Gastrocnemius medialis (tissue), 4 donors: ENCODE measurements around the gene ABR. TPM values are rescaled to one million over a fixed set of nuclear protein-coding genes. Genes with fewer than 3 reads are reported as not detected.
"Not testable (repeated sequence)": the region's sequence is repeated elsewhere in the genome, so short reads cannot be mapped to it uniquely, and the experiment has no call there.

Experiments used
- ATAC-seq, 2 donors: fragments of 150-250 bp; one replicate each; pipeline ENCODE4 v1.9.1; 2016
- DNase-seq, 2 donors: peaks; one replicate each; pipeline ENCODE4 v3.0.0-alpha.2; 2019
- H3K27ac ChIP-seq, 4 donors: fragments of 200-600 bp; sonication (generic); 1 replicate in 1 of 4; 2 replicates in 3 of 4; pipeline ENCODE4 v1.5.1; 2016 to 2018; ENCODE audit warnings: mild to moderate bottlenecking in 2 of 4, moderate library complexity in 1 of 4
- H3K27me3 ChIP-seq, 3 donors: fragments of 200-600 bp; sonication (generic) in 2 of 3; 1 replicate in 1 of 3; 2 replicates in 2 of 3; pipeline versions ENCODE4 v1.5.1 to v1.6.0; 2016 to 2019; ENCODE audit warnings: mild to moderate bottlenecking in 1 of 3, moderate library complexity in 1 of 3
- H3K36me3 ChIP-seq, 2 donors: fragments of 200-600 bp; sonication (generic) in 1 of 2; one replicate each; pipeline ENCODE4 v1.5.1; 2017 to 2018
- H3K4me1 ChIP-seq, 2 donors: fragments of 200-600 bp; sonication (generic) in 1 of 2; one replicate each; pipeline ENCODE4 v1.5.1; 2016 to 2017; ENCODE audit warnings: mild to moderate bottlenecking in 2 of 2
- H3K4me3 ChIP-seq, 4 donors: fragments of 200-600 bp; sonication (generic) in 3 of 4; 1 replicate in 1 of 4; 2 replicates in 3 of 4; pipeline ENCODE4 v1.5.1; 2016 to 2019; ENCODE audit warnings: mild to moderate bottlenecking in 2 of 4
- H3K9me3 ChIP-seq, 3 donors: fragments of 200-600 bp; sonication (generic) in 2 of 3; 1 replicate in 1 of 3; 2 replicates in 2 of 3; pipeline ENCODE4 v1.5.1; 2016 to 2019
- POLR2A ChIP-seq, 2 donors: fragments of 450-650 bp; IDR thresholded peaks; one replicate each; pipeline ENCODE4 v1.6.1; 2017; ENCODE audit warnings: antibody characterized with exemption in 2 of 2, mild to moderate bottlenecking in 2 of 2, moderate library complexity in 2 of 2
- in situ Hi-C, 4 donors: fragments of 200-750 bp; cut with MboI; loops; one replicate each; pipeline versions ENCODE4 v1.15.0 to v1.8.0; 2017; ENCODE audit warnings: low sequenced_read_pairs in 4 of 4
- intact Hi-C: fragments of 100-400 bp; cut with DNase I; formaldehyde crosslinking; loops from one replicate; pipeline ENCODE4 v1.15.1; 2023; ENCODE audit warnings: low total_unique reads
- total RNA-seq, 4 donors: library from RNA; depleted of rRNA; stranded (reverse); fragments of >200 nt; gene quantifications; one replicate each; pipeline versions ENCODE4 v1.1.0 to v1.2.3, GENCODE V29; 2016
- TF ChIP-seq, protein P1 (sequence below), 5 experiments: fragments of 450-650 bp in 3 of 5; fragments of 200-600 bp in 2 of 5; sonication (generic) in 2 of 5; IDR thresholded peaks in 4 of 5; conservative IDR thresholded peaks in 1 of 5; 1 replicate in 4 of 5; 2 replicates in 1 of 5; pipeline ENCODE4 v1.5.1; 2016 to 2019; ENCODE audit warnings: antibody characterized with exemption in 5 of 5, mild to moderate bottlenecking in 3 of 5, moderate library complexity in 3 of 5

The ABR gene
- total RNA-seq, 4 donors from 2014 or later = 9.7 to 15.4 (median 12.8) TPM

DNA sequence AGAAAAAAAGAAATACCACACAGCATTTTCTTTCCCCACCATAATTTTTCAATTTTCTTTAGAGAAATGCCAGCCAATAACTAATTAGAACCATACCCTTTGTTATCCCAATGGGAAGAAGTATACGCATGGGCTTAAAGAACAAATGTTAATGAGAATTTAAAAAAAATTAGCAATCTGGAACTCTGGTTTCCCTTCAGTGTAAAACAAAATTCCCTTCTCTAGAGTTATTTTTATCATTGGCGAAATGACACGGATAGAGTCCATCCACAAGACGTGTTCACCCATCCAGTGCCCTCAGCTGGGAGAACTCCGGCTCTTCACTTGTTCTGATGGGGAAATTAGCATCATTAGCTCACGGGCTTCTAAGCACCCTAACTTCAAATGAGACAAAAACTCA is 203.5 kb downstream of the ABR start:
- no peaks in the 10 kb centered on the region for H3K27me3 ChIP-seq
- DNase-seq (no peak), ATAC-seq (no peak)
- H3K4me1 ChIP-seq = peaks cover 43 to 45% of the 10 kb centered on the region in 2 donors
- H3K4me3 ChIP-seq = no peak overlapping the region
- H3K9me3 ChIP-seq = no peaks in the 10 kb centered on the region
- intact Hi-C loops (loop anchor here (5.0 kb wide), 1 partner anchor 244 kb away; the partner anchor contains the start of gene TLCD3A), in situ Hi-C loops (loop anchor here in 1 of 4 donors (10.0 kb wide), 1 partner anchor 92 kb away; no protein-coding TSS in a partner anchor)
- peak overlapping the region; percentile 6 to 96 (median 64) for H3K27ac ChIP-seq
- no peak for TF ChIP-seq POLR2A (IDR thresholded peaks at IDR 0.05)
- TF ChIP-seq, protein P1, sequence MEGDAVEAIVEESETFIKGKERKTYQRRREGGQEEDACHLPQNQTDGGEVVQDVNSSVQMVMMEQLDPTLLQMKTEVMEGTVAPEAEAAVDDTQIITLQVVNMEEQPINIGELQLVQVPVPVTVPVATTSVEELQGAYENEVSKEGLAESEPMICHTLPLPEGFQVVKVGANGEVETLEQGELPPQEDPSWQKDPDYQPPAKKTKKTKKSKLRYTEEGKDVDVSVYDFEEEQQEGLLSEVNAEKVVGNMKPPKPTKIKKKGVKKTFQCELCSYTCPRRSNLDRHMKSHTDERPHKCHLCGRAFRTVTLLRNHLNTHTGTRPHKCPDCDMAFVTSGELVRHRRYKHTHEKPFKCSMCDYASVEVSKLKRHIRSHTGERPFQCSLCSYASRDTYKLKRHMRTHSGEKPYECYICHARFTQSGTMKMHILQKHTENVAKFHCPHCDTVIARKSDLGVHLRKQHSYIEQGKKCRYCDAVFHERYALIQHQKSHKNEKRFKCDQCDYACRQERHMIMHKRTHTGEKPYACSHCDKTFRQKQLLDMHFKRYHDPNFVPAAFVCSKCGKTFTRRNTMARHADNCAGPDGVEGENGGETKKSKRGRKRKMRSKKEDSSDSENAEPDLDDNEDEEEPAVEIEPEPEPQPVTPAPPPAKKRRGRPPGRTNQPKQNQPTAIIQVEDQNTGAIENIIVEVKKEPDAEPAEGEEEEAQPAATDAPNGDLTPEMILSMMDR (IDR thresholded peaks at IDR 0.05 in 4 of 5, conservative IDR thresholded peaks at IDR 0.05 in 1 of 5) = no peak
- no peaks in the 10 kb centered on the region for H3K36me3 ChIP-seq

DNA sequence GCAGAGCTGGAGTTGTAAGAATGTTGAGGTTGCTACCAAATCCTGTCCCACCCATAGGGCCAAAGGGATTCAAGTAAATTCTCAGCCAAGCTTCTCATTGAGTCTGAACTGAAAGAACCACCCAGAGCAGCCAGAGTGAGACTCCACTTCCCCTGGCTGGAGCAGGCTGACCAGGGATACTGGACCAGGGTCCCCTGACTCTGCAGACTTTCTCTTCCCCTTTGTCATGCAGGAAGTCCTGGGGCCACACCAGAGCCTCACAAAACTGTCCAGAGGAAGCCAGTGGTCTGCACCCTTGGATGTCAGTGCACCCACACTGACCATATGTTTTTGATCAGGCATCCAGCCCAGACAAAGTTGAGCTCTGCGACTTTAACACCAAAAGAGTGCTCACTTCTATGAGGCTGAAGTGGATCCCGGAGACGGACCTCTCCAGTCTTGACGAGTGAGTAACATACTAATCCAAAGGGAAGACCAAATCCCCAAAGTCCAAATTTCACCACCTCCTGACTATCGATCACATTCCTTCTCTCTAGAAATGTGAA is 204.3 kb downstream of the ABR start:
- H3K9me3 ChIP-seq = no peaks in the 10 kb centered on the region
- no peaks in the 10 kb centered on the region for H3K27me3 ChIP-seq
- no peak overlapping the region for H3K4me3 ChIP-seq
- peak overlapping the region; percentile 6 to 96 (median 64) for H3K27ac ChIP-seq
- ATAC-seq = no peak
- in situ Hi-C loops (loop anchor here in 1 of 4 donors (10.0 kb wide), 1 partner anchor 91 kb away; no protein-coding TSS in a partner anchor), intact Hi-C loops (loop anchor here (5.0 kb wide), 1 partner anchor 243 kb away; the partner anchor contains the start of gene TLCD3A)
- H3K36me3 ChIP-seq = no peaks in the 10 kb centered on the region
- DNase-seq = no peak
- H3K4me1 ChIP-seq = peaks cover 41% of the 10 kb centered on the region in 2 donors
- TF ChIP-seq, protein P1 (IDR thresholded peaks at IDR 0.05 in 4 of 5, conservative IDR thresholded peaks at IDR 0.05 in 1 of 5) = no peak
- TF ChIP-seq POLR2A (IDR thresholded peaks at IDR 0.05) = no peak

DNA sequence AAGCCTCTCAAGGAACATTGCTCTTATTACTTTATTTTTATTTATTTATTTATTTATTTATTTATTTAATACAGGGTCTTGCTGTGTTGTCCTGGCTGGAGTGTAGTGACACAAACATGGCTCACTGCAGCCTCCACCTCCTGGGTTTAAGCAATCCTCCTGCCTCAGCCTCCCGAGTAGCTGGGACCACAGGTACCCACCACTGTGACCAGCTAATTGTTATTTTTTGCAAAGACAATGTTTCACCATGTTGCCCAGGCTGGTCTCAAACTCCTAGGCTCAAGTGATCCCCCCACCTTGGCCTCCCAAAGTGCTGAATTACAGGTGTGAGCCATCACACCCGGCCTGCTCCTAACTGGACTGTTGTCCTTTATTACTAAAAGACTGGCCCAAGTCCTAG is 205.0 kb downstream of the ABR start:
- Histone ChIP-seq H3K4me1 (peaks cover 39 to 43% of the 10 kb centered on the region in 2 donors), H3K27ac (peak overlapping the region in 3 of 4 donors; percentile 6 to 96 (median 93))
- ATAC-seq, H3K9me3 ChIP-seq, DNase-seq, H3K36me3 ChIP-seq, H3K4me3 ChIP-seq, H3K27me3 ChIP-seq: not testable (repeated sequence)
- intact Hi-C loops (loop anchor here (5.0 kb wide), 1 partner anchor 242 kb away; the partner anchor contains the start of gene TLCD3A), in situ Hi-C loops (loop anchor here in 1 of 4 donors (10.0 kb wide), 1 partner anchor 90 kb away; no protein-coding TSS in a partner anchor)

DNA sequence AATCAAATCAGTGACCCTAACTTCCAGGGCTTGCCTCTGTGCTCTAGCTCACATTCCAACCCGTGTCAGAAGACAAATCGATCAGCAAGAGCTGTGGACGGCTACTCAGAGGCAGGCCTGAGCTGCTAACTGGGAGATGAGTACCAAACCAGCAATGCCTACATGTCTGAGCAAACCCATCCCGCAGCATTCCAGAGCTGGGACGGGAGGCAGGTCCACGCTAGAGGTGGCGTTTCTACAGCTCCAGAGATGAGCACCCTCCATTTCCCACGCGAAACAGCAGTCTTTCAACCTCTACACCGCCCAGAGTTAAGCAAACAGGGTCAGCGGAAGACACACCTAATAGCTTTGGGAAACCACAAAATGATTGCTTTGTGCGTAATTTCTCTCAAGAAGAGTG is 206.7 kb downstream of the ABR start:
- in situ Hi-C loops (loop anchor here in 1 of 4 donors (10.0 kb wide), 1 partner anchor 88 kb away; no protein-coding TSS in a partner anchor), intact Hi-C loops (no loop called here)
- no peaks in the 10 kb centered on the region for H3K9me3 ChIP-seq
- H3K36me3 ChIP-seq = no peaks in the 10 kb centered on the region
- H3K27ac ChIP-seq = no peak overlapping the region
- TF ChIP-seq, protein P1 (IDR thresholded peaks at IDR 0.05 in 4 of 5, conservative IDR thresholded peaks at IDR 0.05 in 1 of 5) = no peak
- TF ChIP-seq POLR2A (IDR thresholded peaks at IDR 0.05) = no peak
- no peak overlapping the region for H3K4me3 ChIP-seq
- DNase-seq (no peak), ATAC-seq (no peak)
- no peaks in the 10 kb centered on the region for H3K27me3 ChIP-seq
- H3K4me1 ChIP-seq = peaks cover 43 to 50% of the 10 kb centered on the region in 2 donors

DNA sequence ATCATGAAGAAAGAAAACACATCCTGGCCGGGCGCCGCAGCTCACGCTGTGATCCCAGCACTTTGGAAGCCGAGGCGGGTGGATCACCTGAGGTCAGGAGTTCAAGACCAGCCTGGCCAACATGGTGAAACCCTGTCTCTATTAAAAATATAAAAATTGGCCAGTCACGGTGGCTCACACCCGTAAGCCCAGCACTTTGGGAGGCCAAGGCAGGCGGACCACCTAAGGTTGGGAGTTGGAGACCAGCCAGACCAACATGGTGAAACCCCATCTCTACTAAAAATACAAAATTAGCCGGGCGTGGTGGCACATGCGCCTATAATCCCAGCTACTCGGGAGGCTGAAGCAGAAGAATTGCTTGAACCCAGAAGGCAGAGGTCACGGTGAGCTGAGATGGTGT is 207.9 kb downstream of the ABR start:
- H3K4me1 ChIP-seq = peaks cover 33 to 38% of the 10 kb centered on the region in 2 donors
- H3K36me3 ChIP-seq, DNase-seq, intact Hi-C loops, H3K27ac ChIP-seq, ATAC-seq, H3K9me3 ChIP-seq, H3K27me3 ChIP-seq, H3K4me3 ChIP-seq: not testable (repeated sequence)
- in situ Hi-C loops = loop anchor here in 1 of 4 donors (10.0 kb wide), 1 partner anchor 87 kb away; no protein-coding TSS in a partner anchor
